Glutamatergic neuron (in vitro differentiated cells): ENCODE measurements around the gene PPP1R37. TPM values are rescaled to one million over a fixed set of nuclear protein-coding genes. Genes with fewer than 3 reads are reported as not detected.

Experiments used
- DNase-seq: peaks from one replicate; pipeline ENCODE4 v3.0.0; 2022
- H3K27ac Mint-ChIP-seq: one replicate; pipeline ENCODE4 v1.8.0; 2020; ENCODE audit warnings: mild to moderate bottlenecking, mixed read lengths, inconsistent platforms; ENCODE audit not compliant: unreplicated experiment
- H3K27me3 Mint-ChIP-seq: one replicate; pipeline ENCODE4 v1.8.0; 2020; ENCODE audit warnings: mild to moderate bottlenecking, moderate library complexity, mixed read lengths, inconsistent platforms; ENCODE audit not compliant: unreplicated experiment
- H3K36me3 Mint-ChIP-seq: one replicate; pipeline ENCODE4 v1.8.0; 2020; ENCODE audit warnings: mild to moderate bottlenecking, mixed read lengths, inconsistent platforms; ENCODE audit not compliant: unreplicated experiment
- H3K4me1 Mint-ChIP-seq: one replicate; pipeline ENCODE4 v1.8.0; 2020; ENCODE audit warnings: mild to moderate bottlenecking, low read depth, mixed read lengths, inconsistent platforms; ENCODE audit not compliant: unreplicated experiment
- H3K4me3 Mint-ChIP-seq: one replicate; pipeline ENCODE4 v1.8.0; 2020; ENCODE audit warnings: mild to moderate bottlenecking, mixed read lengths, inconsistent platforms; ENCODE audit not compliant: unreplicated experiment
- H3K9me3 Mint-ChIP-seq: one replicate; pipeline ENCODE4 v1.8.0; 2020; ENCODE audit warnings: mild to moderate bottlenecking, moderate library complexity, mixed read lengths, inconsistent platforms; ENCODE audit not compliant: unreplicated experiment
- CTCF ChIP-seq: fragments of 200-600 bp; sonication (generic); IDR thresholded peaks from one replicate; pipeline ENCODE4 v1.5.0; 2021; ENCODE audit not compliant: partially characterized antibody, unreplicated experiment
- total RNA-seq: library from RNA; stranded (reverse); fragmentation: NEBNext Ultra II Directional; extraction: Animal tissue kit (Norgen Biotek cat#: 25700); gene quantifications from one replicate; pipeline ENCODE4 v1.2.1, GENCODE V29; 2021; ENCODE audit not compliant: unreplicated experiment

The PPP1R37 gene
- total RNA-seq, 1 donor from 2014 or later = 49.5 TPM

- no peak for TF ChIP-seq CTCF
- peaks cover 23% of the 10 kb centered on the region for H3K4me1 Mint-ChIP-seq
- no peak overlapping the region for H3K27ac Mint-ChIP-seq
- no peak overlapping the region for H3K4me3 Mint-ChIP-seq
- peaks cover 13% of the 10 kb centered on the region for H3K9me3 Mint-ChIP-seq
- H3K36me3 Mint-ChIP-seq = no peaks in the 10 kb centered on the region
- DNase-seq = no peak
- H3K27me3 Mint-ChIP-seq = peaks cover 8% of the 10 kb centered on the region
Observed at GRCh38 chr19:45125360-45125759, 32.4 kb downstream of the PPP1R37 start.

GRCh38 chr19:45125975-45126493 lies 33.1 kb downstream of the PPP1R37 start:
- H3K4me3 Mint-ChIP-seq = no peak overlapping the region
- no peaks in the 10 kb centered on the region for H3K36me3 Mint-ChIP-seq
- peak; percentile 75 for TF ChIP-seq CTCF
- peaks cover 19% of the 10 kb centered on the region for H3K4me1 Mint-ChIP-seq
- H3K27me3 Mint-ChIP-seq = peaks cover 8% of the 10 kb centered on the region
- peaks cover 11% of the 10 kb centered on the region for H3K9me3 Mint-ChIP-seq
- H3K27ac Mint-ChIP-seq = no peak overlapping the region
- DNase-seq = peak; percentile 75

DNA sequence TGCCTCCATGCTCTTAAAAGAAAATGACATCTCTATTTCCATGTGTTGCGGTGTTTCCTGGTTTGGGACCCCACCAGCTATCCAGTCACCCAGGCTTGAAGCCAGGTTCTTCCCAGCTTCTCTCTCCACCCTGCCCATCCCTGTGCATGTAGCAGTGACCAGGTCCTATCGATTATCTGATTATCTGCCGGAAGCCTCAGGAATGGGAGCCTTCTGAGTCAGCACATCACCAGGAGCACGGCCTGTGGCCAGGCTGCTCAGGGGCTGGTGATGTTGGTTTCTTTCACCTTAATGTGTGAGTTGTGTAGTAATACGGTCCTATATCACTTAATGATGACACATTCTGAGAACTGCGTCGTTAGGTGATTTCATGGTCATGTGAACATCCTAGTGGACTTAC lies 33.7 kb downstream of the PPP1R37 start:
- Mint-ChIP-seq H3K4me1 (peaks cover 13% of the 10 kb centered on the region), H3K27ac (no peak overlapping the region), H3K4me3 (no peak overlapping the region), H3K27me3 (peaks cover 8% of the 10 kb centered on the region), H3K36me3 (no peaks in the 10 kb centered on the region), H3K9me3 (peaks cover 11% of the 10 kb centered on the region)
- DNase-seq = no peak
- TF ChIP-seq CTCF = no peak

DNA sequence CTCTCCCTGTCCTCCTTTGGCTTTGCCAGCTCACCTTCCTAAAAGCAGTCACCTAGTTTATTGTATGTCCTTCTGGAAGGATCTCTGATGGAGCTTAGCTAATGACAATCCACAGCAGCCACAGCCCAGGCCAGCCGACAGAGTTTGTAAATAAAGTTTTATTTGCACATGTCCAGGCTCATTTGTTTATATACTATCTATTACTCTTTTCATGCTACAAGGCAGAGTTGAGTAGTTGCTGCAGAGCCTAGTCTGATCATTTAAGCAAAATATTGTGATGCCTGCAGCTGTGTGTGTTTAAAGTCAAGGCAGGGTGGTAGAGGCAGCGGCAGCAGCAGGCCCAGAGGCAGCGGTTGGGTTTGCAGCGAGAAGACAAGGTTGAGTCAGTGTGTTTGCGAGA lies 35.2 kb downstream of the PPP1R37 start:
- no peak for TF ChIP-seq CTCF
- peaks cover 6% of the 10 kb centered on the region for H3K9me3 Mint-ChIP-seq
- H3K27me3 Mint-ChIP-seq = peaks cover 8% of the 10 kb centered on the region
- no peak for DNase-seq
- no peaks in the 10 kb centered on the region for H3K36me3 Mint-ChIP-seq
- H3K4me3 Mint-ChIP-seq = no peak overlapping the region
- H3K27ac Mint-ChIP-seq = no peak overlapping the region
- H3K4me1 Mint-ChIP-seq = peaks cover 6% of the 10 kb centered on the region

DNA sequence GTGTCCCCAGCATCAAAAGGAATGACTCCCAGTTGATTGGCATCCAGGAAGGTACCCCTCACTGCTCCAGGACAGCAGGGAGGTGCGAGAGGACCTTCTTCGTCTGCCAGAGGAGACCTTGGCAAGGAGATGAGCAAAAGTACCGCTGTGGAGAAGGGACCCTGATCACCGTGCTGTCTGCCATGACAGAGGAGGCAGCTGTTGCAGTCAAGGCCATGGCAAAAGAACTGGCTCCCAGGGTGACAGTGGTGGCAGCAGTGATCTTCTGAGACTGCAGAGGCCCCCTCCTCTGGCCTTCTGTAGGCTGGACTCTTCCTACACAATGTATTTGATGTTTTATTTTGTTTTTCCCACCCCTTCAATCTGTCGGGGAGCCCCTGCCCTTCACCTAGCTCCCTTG lies 35.8 kb downstream of the PPP1R37 start:
- H3K27ac Mint-ChIP-seq = no peak overlapping the region
- no peak for TF ChIP-seq CTCF
- H3K9me3 Mint-ChIP-seq = peaks cover 6% of the 10 kb centered on the region
- no peak overlapping the region for H3K4me3 Mint-ChIP-seq
- H3K4me1 Mint-ChIP-seq = peaks cover 7% of the 10 kb centered on the region
- no peaks in the 10 kb centered on the region for H3K36me3 Mint-ChIP-seq
- peaks cover 6% of the 10 kb centered on the region for H3K27me3 Mint-ChIP-seq
- no peak for DNase-seq
